VCaP (cell line): ENCODE data around the gene GTF3C6.
"Not testable (repeated sequence)": the region's sequence is repeated elsewhere in the genome, so short reads cannot be mapped to it uniquely, and the experiment has no call there.

Experiments
- H3K27ac ChIP-seq: fragments of 450-650 bp; 2 replicates; pipeline ENCODE4 v1.5.1; 2017
- CTCF ChIP-seq: fragments of 450-650 bp; conservative IDR thresholded peaks from 2 replicates; pipeline ENCODE4 v1.5.1; 2017; ENCODE audit warnings: mild to moderate bottlenecking, moderate library complexity

Gene GTF3C6

GRCh38 chr6:111013144-111013915, 54.8 kb downstream of the GTF3C6 start:
- no peak for TF ChIP-seq CTCF
- peak overlapping the region; percentile 37 for H3K27ac ChIP-seq

DNA sequence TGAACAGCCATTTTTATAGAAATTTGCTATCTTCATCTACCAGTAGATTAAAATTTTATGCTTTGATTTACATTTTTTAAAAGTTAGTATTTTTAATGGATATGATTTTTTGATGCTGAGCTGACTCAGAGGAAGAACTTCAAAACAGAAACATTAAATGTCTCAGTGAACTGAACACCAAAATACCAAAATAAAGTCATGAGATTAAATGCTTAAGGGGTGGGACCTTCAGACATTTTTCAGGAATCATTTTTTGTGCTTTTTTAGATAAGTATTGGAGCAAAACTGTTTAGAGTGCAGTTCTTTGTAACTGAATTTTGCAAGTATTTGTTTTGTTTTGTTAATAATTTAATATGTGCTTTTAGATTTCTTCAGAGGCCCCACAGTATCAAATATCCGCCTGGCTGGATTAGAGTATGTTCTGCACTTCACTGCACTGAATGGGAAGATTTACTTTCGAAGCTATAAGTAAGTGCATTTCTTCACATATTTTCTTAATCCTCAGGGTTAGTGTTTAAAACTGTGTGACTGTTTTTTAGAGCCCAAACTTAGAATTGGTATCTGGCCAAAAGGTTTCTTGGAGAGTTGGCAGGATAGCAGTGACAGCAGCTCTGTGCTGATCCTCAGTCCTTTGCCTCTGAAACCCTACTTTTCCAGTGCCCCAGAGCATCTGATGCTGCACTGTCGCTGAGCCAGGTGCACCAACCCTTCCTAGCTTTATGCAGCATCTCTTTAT, 57.1 kb downstream of the GTF3C6 start:
- no peak for TF ChIP-seq CTCF
- no peak overlapping the region for H3K27ac ChIP-seq

DNA sequence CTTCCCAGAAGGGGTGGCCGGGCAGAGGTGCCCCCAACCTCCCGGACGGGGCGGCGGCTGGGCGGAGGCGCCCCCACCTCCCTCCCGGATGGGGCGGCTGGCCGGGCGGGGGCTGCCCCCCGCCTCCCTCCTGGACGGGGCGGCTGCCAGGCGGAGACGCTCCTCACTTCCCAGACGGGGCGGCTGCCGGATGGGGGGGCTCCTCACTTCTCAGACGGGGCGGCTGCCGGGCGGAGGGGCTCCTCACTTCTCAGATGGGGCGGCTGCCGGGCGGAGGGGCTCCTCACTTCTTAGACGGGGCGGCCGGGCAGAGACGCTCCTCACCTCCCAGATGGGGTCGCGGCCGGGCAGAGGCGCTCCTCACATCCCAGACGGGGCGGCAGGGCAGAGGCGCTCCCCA, 58.7 kb downstream of the GTF3C6 start:
- not testable (repeated sequence) for H3K27ac ChIP-seq
